Stimulated activated memory B cell treated with anti-CD40 and anti-IgM and Interleukin-4, amounts not matched to agents 10 μg/mL and 1 μg/mL and 100 μg/mL, for 72 hours (primary cell): Measurements from ENCODE around the gene SLC2A6.

Experiments used
- ATAC-seq: fragments of 150-1000 bp; cut with Tn5 transposase; 2 replicates; pipeline ENCODE4 v1.10.0; 2021
- H3K27ac Mint-ChIP-seq: one replicate; pipeline ENCODE4 v1.8.0; 2022; ENCODE audit warnings: mild to moderate bottlenecking, mixed read lengths
- H3K27me3 Mint-ChIP-seq: one replicate; pipeline ENCODE4 v1.8.0; 2022; ENCODE audit warnings: mixed read lengths
- H3K36me3 Mint-ChIP-seq: one replicate; pipeline ENCODE4 v1.8.0; 2022; ENCODE audit warnings: mixed read lengths
- H3K4me1 Mint-ChIP-seq: one replicate; pipeline ENCODE4 v1.8.0; 2022; ENCODE audit warnings: mixed read lengths
- H3K4me3 Mint-ChIP-seq: one replicate; pipeline ENCODE4 v1.8.0; 2022; ENCODE audit warnings: mild to moderate bottlenecking, moderate library complexity, mixed read lengths
- H3K9me3 Mint-ChIP-seq: one replicate; pipeline ENCODE4 v1.8.0; 2022; ENCODE audit warnings: mixed read lengths

Gene SLC2A6

DNA sequence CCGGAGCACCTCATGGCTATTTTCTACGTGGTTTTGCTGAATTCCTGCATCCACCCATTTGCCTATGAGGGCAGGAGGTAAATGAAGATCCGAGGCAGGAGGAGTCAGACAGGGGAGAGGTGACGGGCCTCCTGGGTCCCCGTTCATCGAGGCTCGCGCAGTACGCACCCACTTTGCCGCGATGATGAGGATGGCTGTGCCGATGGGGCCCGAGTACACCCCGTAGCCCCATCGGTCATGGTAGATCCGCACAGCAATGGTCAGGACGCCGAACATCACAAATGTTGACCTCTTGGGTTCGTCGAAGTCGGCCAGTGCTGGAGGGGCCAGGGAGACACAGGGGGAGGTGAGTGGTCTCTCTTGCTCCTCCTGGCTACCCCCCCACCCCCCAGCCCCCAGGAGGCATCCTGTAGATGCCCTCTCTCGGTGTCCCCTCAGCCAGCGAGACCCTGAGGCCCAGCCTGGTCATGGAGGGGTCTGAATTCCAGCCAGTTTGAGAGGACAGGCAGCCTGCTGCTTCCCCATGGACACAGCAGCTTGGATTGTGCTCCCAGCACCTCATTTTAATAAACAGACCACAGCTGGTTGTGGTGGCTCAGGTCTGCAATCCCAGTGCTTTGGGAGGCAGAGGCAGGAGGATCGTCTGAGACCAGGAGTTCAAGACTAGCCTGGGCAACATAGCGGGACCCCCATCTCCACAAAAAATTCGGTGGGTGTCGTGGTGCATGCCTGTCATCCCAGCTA, 40.0 kb upstream of the SLC2A6 start:
- no peak for ATAC-seq
- peaks cover 32% of the 10 kb centered on the region for H3K27me3 Mint-ChIP-seq
- no peaks in the 10 kb centered on the region for H3K9me3 Mint-ChIP-seq
- no peaks in the 10 kb centered on the region for H3K4me1 Mint-ChIP-seq
- H3K27ac Mint-ChIP-seq = no peak overlapping the region
- no peaks in the 10 kb centered on the region for H3K36me3 Mint-ChIP-seq
- H3K4me3 Mint-ChIP-seq = no peak overlapping the region

- Mint-ChIP-seq H3K36me3 (no peaks in the 10 kb centered on the region), H3K4me1 (no peaks in the 10 kb centered on the region), H3K27me3 (peaks cover 25% of the 10 kb centered on the region), H3K27ac (no peak overlapping the region), H3K4me3 (no peak overlapping the region), H3K9me3 (no peaks in the 10 kb centered on the region)
- ATAC-seq = no peak
These were observed 39.3 kb upstream of the SLC2A6 start for GRCh38 chr9:133518200-133518599.

- Mint-ChIP-seq H3K36me3 (no peaks in the 10 kb centered on the region), H3K27ac (no peak overlapping the region), H3K4me1 (no peaks in the 10 kb centered on the region), H3K4me3 (no peak overlapping the region), H3K27me3 (peaks cover 22% of the 10 kb centered on the region), H3K9me3 (no peaks in the 10 kb centered on the region)
- no peak for ATAC-seq
These were observed 38.8 kb upstream of the SLC2A6 start for GRCh38 chr9:133517711-133518110.

- H3K27me3 Mint-ChIP-seq = peaks cover 22% of the 10 kb centered on the region
- H3K36me3 Mint-ChIP-seq = no peaks in the 10 kb centered on the region
- H3K4me3 Mint-ChIP-seq = no peak overlapping the region
- no peak for ATAC-seq
- H3K27ac Mint-ChIP-seq = no peak overlapping the region
- H3K4me1 Mint-ChIP-seq = no peaks in the 10 kb centered on the region
- no peaks in the 10 kb centered on the region for H3K9me3 Mint-ChIP-seq
These were observed 38.1 kb upstream of the SLC2A6 start for GRCh38 chr9:133516961-133517350.

DNA sequence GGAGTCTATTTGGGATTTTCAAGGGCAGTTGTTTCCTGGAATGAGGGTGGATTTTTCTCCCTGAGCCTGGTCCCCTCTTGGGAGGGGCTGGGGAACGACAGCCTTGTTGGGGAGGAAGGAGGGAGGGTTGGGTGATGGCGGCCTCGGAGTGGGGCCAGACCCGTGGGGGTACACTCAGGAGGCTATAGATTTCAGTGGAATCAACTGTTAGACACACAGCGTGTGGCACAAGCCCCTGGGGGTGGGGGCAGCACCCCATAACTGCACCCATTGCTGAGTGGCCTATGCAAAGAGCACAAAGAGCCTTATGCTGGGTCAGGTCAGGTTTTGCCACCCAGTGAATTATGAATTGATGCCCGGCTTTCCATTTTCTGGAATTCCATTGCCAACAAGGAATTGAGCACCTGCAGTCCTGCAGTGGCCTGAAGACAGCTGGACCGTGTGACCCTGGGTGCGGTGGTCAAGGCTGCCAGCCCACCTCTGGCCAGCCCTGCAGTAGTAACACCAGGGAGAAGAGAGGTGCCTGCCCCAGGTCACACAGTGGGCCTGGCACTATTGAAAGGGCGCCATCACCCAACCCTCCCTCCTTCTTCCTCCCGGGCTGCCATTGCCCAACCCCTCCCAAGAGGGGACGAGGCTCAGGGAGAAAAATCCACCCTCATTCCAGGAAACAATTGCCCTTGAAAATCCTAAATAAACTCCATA, 37.5 kb upstream of the SLC2A6 start:
- Mint-ChIP-seq H3K27me3 (peaks cover 22% of the 10 kb centered on the region), H3K4me3 (no peak overlapping the region), H3K9me3 (no peaks in the 10 kb centered on the region), H3K27ac (no peak overlapping the region), H3K36me3 (no peaks in the 10 kb centered on the region), H3K4me1 (no peaks in the 10 kb centered on the region)
- ATAC-seq = no peak

DNA sequence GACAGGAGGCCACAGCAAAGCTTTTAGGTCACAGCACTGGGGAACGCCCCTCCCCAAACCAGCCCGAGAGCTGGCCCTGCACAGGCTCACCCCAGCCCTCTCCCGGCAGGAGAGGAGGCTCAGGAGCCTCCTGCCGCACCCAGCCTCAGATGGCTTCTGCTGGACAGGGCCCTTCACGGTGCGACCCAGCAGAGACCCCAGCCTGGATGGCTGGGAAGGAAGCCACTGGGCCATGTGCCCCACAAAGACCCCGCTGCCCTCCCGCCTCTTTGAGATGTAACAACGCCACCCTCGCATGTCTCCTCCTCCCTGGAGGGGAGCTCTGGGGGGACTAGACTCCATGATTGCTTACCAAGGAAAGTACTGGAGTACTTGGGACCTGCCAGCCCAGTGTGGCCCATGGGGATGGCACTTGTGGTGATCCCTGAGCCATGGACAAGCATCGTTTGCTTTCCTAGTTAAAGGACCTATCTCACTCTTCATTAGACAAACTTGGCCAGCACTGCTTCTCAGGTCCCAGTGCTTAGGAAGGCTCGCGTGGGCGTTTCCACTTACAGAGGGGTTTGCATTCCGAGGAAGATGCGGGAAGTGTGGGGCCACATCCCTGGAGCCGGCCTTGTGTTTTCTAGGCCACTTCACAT, 36.8 kb upstream of the SLC2A6 start:
- no peaks in the 10 kb centered on the region for H3K4me1 Mint-ChIP-seq
- H3K4me3 Mint-ChIP-seq = no peak overlapping the region
- peaks cover 22% of the 10 kb centered on the region for H3K27me3 Mint-ChIP-seq
- no peak overlapping the region for H3K27ac Mint-ChIP-seq
- no peak for ATAC-seq
- no peaks in the 10 kb centered on the region for H3K36me3 Mint-ChIP-seq
- no peaks in the 10 kb centered on the region for H3K9me3 Mint-ChIP-seq

DNA sequence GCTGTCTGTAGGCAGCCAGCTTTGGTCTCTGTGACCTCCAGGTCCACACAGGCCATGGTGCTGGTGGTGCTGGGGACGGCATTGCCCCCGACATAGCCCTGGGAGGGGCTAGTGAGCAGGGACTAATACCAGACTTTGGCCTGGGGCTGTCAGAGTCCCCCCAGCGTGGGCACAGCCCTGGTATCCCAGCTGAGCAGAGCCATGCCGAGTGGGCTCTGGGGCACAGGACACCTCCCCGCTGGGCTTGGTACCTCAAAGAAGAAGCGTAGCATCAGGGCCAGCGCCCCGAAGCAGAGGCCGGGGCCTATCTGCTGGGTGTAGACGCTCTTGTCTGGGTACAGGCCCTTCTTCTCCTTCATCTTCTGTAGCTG, 36.3 kb upstream of the SLC2A6 start:
- Mint-ChIP-seq H3K4me1 (no peaks in the 10 kb centered on the region), H3K4me3 (no peak overlapping the region)

GRCh38 chr9:133514460-133515239, 35.8 kb upstream of the SLC2A6 start:
- Mint-ChIP-seq H3K4me1 (no peaks in the 10 kb centered on the region), H3K36me3 (no peaks in the 10 kb centered on the region), H3K27ac (no peak overlapping the region), H3K9me3 (no peaks in the 10 kb centered on the region), H3K4me3 (no peak overlapping the region), H3K27me3 (peaks cover 22% of the 10 kb centered on the region)
- ATAC-seq = no peak

More for the DNA sequence above, 36.3 kb upstream of the SLC2A6 start:
- H3K36me3 Mint-ChIP-seq = no peaks in the 10 kb centered on the region
- H3K27ac Mint-ChIP-seq = no peak overlapping the region
- H3K27me3 Mint-ChIP-seq = peaks cover 22% of the 10 kb centered on the region
- H3K9me3 Mint-ChIP-seq = no peaks in the 10 kb centered on the region
- no peak for ATAC-seq

- H3K4me3 Mint-ChIP-seq = no peak overlapping the region
- H3K27ac Mint-ChIP-seq = no peak overlapping the region
- H3K4me1 Mint-ChIP-seq = no peaks in the 10 kb centered on the region
- peaks cover 18% of the 10 kb centered on the region for H3K27me3 Mint-ChIP-seq
- H3K36me3 Mint-ChIP-seq = no peaks in the 10 kb centered on the region
- no peak for ATAC-seq
- no peaks in the 10 kb centered on the region for H3K9me3 Mint-ChIP-seq
These were observed 34.6 kb upstream of the SLC2A6 start for GRCh38 chr9:133513214-133514100.

GRCh38 chr9:133512253-133513213, 33.6 kb upstream of the SLC2A6 start:
- Mint-ChIP-seq H3K27ac (no peak overlapping the region), H3K4me3 (no peak overlapping the region), H3K27me3 (peaks cover 17% of the 10 kb centered on the region), H3K36me3 (no peaks in the 10 kb centered on the region), H3K4me1 (no peaks in the 10 kb centered on the region), H3K9me3 (no peaks in the 10 kb centered on the region)
- ATAC-seq = no peak

DNA sequence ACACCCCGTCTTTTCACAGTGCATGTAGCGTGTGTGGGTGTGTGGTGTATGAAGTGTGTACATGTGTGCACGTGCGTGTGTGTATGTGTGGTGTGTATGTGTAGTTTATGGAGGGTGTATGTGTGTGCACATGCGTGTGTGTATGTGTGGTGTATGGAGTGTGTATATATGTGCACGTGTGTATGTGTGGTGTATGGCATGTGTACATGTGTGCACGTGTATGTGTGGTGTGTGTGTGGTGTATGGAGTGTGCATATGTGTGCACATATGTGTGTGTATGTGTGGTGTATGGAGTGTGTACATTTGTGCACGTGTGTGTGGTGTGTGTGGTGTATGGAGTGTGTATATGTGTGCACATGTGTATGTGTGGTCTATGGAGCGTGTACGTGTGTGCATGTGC, 32.7 kb upstream of the SLC2A6 start:
- peaks cover 16% of the 10 kb centered on the region for H3K27me3 Mint-ChIP-seq
- ATAC-seq = no peak
- H3K27ac Mint-ChIP-seq = no peak overlapping the region
- no peaks in the 10 kb centered on the region for H3K9me3 Mint-ChIP-seq
- H3K4me3 Mint-ChIP-seq = no peak overlapping the region
- no peaks in the 10 kb centered on the region for H3K36me3 Mint-ChIP-seq
- H3K4me1 Mint-ChIP-seq = no peaks in the 10 kb centered on the region

DNA sequence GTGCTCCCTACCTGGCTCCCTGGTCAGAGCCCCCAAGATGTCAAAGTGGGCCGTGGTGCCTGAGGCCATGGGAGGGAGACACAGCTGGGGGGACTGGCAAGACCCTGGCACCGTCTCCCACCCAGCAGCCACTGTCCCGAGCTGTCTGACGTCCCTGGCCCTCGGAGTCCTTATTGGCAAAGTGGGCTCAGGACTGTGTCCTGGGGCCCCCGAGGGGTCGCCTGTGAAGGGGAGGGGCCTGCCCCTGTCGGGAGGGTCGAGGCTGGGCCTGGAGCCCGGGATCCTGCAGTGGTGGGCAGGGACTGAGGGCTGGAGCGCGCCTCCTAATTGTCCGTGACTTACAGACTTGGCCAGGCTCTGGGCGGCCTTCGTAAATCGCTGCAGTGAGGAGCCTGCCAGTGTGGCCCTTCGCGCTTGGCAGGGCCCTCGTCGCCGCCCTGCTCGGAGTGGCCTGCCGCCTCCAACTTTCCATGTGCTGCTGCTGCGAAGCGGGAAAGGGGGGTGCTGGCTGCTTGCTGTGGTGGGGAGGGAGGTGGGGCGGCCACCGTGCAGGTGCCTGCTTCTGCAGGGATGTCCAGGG, 32.1 kb upstream of the SLC2A6 start:
- no peak overlapping the region for H3K4me3 Mint-ChIP-seq
- no peaks in the 10 kb centered on the region for H3K4me1 Mint-ChIP-seq
- ATAC-seq = no peak
- H3K27me3 Mint-ChIP-seq = peaks cover 16% of the 10 kb centered on the region
- no peaks in the 10 kb centered on the region for H3K9me3 Mint-ChIP-seq
- H3K27ac Mint-ChIP-seq = no peak overlapping the region
- no peaks in the 10 kb centered on the region for H3K36me3 Mint-ChIP-seq
